PC-9 (cell line): Measurements from ENCODE around the gene SCART1.
"Not testable (repeated sequence)": the region's sequence is repeated elsewhere in the genome, so short reads cannot be mapped to it uniquely, and the experiment has no call there.

Experiments
- CTCF ChIP-seq: fragments of 200-600 bp; sonication (generic); conservative IDR thresholded peaks from 2 replicates; pipeline ENCODE4 v1.6.1; 2017; ENCODE audit warnings: mixed run types, antibody characterized with exemption, mild to moderate bottlenecking, moderate library complexity
- EZH2 ChIP-seq: fragments of 200-600 bp; sonication (generic); IDR thresholded peaks from 2 replicates; pipeline ENCODE4 v1.8.0; 2017; ENCODE audit warnings: antibody characterized with exemption, low read depth

GRCh38 chr10:133518517-133518916, 64.8 kb downstream of the SCART1 start:
- TF ChIP-seq CTCF, EZH2: not testable (repeated sequence)
